Activated CD4-positive, alpha-beta T cell treated with anti-CD3 and anti-CD28 coated beads, Interleukin-10, Interleukin-2, amounts not matched to agents 100 ng/mL and 50 ng/mL, durations not matched to agents 16 hours and 8 hours (primary cell): ENCODE measurements around the gene TPM3.
"Not testable (repeated sequence)": the region's sequence is repeated elsewhere in the genome, so short reads cannot be mapped to it uniquely, and the experiment has no call there.

ENCODE experiments used
- DNase-seq: peaks from one replicate; pipeline ENCODE4 v3.0.0-alpha.2; 2020

TPM3 gene

DNA sequence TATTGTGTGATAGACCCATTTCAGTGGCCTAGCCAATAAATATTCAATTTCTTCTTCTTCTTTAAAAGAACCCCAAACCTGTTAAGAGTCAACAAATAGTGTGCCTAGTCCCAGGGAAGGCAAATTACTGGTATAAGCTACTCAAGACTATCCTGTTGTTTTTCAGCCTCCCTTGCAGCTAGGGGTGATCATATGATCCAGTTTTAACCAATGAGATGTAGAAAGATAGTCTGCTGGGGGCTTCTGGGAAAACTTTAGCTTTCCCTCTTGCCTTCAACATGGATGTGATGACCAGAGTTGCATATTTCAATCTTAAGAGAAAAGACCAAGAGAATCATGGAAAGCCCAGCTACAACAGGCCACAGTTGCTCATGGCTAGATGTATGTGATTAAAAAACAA, 32.3 kb downstream of the TPM3 start:
- DNase-seq = no peak

DNA sequence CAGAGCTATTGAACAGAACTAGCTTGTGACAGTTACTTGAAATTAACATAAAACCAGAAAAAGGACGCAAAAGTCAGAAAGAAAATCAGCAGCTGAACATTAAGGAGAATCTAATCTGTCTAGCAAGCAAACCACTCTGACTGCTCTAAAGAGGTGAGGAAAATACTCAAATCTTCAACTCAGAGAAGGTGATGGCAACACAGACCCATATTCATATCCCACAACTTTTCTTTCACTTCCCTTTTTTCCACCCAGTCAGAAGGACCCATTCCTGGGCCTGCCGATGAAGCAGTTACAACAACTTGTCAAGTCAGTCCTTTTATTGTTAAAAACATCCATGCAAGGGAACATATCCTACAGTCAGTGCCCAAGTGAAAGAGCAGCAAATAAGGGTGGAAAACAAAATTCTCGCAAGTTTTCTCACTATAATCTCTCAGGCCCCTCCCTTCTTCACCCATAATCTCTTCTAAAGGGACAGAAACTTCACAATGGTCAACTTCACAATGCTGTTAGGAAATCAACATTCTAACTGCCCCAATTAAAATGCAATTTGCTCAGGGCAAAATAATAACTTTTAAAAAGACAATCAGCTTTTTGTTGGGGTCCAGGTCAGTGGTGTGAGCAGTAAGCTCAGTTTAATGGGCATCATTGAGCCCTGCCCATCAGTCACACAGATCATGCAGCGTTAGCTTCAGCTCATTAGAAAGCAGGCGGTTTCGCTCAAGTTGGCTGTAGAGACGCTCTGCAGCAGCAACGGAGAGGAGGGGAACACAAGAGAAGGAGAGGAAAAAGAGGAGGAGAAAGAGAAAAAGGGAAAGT, 33.4 kb downstream of the TPM3 start:
- peak; percentile 21 for DNase-seq

DNA sequence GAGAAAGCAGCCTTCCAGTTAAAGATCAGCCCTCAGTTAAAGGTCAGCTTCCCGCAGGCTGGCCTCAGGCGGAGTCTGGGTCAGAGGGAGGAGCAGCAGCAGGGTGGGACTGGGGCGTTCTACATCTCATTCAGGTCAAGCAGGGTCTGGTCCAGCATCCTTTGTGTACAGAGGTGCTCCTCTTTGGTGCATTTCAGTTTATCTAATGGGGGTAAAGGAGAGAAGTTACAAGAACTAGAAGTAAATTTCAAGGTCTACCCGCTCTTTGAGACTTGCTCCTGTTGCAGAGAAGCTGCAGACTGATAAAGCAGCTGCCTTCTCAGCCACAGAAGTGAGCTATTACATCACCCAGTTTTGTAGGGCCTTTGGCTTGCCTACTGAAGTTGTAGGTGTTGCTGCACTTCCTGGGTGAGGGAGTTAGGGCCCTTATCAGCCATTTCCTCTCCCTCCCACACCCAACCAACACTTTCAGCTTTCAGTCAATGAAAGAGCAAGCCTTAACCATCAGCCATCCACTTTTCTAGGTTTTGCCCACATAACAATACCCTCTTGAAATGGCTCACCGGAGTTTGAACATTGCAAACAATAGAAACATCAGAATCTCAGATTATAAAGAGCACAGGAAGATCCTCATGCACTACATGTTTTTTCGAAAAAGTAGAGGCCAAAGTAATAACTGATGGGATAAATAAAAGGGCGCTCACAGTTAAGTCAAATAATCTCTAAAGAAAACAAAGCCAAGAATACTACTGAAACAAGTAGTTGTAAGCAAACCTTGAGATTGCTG, 34.2 kb downstream of the TPM3 start:
- peak; percentile 95 for DNase-seq

DNA sequence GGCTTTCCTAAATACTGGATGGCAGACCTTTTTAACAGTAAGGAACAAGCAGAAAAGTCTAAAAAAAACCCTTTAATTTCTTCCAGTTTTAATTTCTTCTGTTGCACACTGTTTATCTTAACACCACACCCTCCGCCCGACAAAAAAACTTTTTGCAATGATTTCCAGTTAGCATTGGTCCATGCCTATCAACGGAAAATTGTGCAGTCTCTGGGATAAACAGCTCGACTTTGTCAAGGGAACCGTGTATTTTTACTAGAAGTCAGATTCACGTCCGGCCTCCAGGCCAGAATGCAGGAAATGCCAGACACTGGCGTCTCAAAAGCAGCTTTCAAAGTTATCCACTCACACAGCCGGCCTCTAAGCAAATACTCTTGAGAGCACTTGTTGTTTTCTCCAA, 36.6 kb downstream of the TPM3 start:
- no peak for DNase-seq

DNA sequence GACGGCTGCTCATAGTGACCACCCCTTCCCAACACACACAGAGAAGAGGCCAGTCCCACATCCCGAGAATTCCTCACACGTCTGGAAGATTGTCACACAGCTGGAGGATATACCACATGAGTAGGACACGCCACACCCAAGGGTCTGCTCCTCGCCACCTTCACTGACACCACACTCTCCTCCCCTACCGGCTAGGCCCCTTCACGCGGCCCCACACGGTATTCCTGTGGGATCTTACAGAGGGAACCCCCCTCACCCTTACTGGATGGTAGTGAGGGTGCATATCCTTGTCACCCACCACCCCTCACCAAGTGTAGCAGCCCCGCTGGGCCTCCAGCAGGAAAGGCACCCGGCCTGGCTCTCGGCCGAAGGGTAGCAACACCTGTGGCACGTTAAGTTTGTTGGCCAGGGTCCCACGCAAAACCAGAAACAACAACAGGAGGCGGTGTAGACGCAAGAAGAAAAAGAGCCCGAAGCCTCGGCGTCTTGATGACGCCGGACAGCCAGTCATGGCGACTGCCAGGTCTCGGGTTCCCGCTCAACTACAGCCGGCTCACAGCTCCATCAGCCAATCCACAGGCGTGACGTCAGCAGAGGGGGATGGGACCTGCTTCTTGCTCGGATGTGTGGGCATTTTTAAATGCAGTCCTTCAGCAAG, 37.2 kb downstream of the TPM3 start, which contains the start of gene NUP210L:
Gene NUP210L (minus strand): TSS at position 540 of the 658 bp plus-strand sequence.
- no peak for DNase-seq

DNA sequence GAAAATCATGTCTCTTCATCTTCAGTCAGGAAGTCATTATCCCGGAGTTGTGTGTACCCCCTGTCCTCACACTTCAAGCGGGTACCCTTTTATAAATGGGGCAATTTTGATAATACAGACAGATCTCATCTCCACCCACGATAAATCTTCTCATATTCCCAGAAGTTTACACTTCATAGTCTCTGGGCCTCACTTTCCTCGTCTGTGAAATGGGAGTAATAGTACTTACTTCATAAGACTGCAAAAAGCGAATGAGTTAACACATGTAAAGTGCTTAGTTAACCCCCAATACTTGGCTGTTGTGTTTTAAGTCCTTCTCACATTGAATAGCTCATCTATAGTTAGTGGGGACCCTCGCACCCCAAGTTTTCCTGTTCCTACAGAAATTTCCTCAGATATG, 37.8 kb downstream of the TPM3 start:
- no peak for DNase-seq

DNA sequence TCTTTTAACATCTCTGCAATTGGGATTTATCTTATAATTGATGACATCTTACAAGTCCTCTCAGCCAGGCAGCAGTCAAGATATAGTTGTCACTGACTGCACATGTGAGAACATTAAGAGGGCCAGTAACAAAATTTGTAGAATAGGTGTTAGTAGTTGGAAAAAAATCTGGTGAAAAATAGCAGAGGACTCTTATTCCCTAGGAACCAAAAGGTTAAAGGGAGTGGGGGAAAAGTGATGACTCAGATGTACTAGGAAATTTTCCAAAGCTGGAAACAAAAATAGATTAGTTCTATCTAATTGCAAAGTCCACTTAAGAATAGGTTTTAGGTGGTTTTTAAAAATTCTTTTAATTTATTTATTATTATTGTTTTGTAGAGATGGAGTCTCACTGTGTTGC, 40.6 kb downstream of the TPM3 start:
- DNase-seq = no peak

DNA sequence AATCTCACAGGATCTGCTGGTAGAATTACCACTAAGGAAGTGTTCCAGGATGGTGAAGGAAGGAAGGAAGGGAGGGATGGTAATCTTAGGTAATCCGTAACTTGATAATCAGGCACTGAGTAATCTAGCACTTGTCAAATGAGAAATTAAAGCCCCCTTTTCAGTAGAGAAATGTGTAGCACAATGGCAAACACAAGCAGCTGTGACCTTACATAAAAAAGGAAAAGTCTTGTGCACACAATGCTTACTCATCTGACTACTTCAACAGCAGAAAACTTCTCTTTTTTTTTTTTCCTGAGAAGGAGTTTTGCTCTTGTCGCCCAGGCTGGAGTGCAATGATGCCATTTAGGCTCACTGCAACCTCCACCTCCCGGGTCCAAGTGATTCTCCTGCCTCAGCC, 43.1 kb downstream of the TPM3 start:
- peak; percentile 81 for DNase-seq

DNA sequence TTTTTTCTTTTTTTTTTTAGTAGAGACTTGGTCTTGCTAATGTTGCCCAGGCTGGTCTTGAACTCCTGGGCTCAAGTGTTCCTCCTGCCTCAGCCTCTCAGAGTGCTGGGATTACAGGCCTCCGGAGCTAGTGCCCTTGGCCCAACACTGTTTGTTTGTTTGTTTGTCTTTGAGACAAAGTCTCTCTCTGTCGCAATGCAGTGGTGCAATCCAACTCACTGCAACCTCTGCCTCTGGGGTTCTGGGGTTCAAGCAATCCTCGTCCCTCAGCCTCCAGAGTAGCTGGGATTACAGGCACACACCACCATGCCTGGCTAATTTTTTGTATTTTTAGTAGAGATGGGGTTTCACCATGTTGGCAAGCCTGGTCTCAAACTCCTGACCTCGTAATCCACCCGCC, 44.4 kb downstream of the TPM3 start:
- DNase-seq = not testable (repeated sequence)

DNA sequence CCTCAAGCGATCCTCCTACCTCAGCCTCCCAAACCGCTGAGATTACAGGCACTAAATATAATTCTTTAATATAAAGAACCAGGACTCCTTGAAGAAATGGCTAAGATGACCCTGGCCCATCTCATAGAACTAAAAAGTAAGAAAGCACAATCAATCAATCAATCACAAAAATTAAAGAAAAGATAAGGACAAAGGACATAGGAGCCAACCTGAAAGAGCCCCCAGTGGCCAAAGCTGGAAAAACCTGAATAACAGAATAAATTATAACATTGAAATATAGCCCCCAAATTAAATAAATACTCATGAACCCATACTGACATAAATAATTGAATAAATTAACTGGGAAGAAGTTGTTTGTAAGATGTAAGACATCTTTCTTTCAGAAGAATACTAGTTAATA, 45.9 kb downstream of the TPM3 start:
- DNase-seq = no peak

DNA sequence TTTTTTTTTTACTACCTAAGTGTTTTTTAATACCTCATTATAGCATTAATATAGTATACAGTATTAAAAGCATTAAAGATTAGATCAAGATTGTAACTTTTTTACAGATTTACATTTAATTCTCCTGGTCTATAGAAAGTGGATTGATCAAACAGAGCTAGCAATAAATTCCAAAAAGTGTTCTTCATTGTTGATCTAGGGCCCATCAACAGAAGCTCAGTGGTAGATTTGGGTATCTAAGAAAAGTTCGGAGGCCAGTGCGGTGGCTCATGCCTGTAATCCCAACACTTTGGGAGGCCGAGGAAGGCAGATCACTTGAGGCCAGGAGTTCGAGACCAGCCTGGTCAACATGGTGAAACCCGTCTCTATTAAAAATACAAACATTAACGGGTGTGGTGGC, 49.5 kb downstream of the TPM3 start:
- DNase-seq = no peak

DNA sequence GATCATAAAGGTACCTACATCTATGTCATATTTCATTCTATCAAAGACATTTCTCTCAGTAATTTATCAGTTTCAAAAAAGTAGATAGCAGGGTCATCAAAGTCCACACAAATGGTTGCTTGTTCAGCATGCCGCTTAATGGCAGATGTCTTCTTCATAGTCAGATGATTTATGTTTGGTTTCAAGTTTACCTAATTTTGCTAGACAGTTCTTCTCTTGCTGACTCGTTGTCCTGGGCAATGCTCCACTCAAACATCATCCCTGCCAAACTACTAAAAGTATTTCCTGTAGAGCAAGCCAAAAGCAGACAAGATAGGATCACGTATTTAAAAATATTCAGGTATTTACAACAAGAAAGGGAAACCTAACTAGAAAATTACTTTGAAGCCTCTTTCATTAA, 50.7 kb downstream of the TPM3 start:
- DNase-seq = no peak

DNA sequence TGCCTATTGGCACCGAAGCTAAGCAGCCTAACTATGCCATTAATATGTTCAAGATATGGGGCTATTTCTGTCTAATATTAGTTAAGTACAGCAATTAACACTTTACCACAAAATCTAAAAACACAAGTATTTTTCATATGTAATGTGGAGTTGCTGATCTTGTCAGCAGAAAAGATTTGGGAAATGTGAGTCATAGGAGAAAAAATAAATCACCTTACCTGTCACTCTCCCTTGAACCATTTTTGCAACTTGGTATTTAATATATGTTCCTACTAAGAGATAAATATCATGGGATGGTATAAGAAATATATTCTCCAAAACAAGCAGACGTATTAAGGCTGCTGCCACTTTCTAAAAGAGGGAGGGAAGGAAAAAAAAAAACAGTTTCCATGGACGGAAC, 54.0 kb downstream of the TPM3 start:
- DNase-seq = no peak

DNA sequence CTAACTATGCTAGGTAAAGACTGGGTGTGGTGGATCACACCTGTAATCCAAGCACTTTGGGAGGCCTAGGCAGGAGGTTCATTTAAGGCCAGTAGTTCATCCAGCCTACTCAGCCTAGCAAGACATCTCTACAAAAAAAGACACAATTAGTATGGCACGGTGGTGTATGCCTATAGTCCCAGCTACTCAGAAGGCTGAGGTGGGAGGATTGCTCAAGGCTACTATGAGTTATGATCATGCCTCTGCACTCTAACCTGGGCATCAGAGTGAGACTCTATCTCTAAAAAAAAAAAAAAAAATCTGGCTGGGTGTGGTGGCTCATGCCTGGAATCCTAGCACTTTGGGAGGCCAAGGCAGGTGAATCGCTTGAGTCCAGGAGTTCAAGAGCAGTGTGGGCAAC, 58.6 kb downstream of the TPM3 start:
- no peak for DNase-seq

DNA sequence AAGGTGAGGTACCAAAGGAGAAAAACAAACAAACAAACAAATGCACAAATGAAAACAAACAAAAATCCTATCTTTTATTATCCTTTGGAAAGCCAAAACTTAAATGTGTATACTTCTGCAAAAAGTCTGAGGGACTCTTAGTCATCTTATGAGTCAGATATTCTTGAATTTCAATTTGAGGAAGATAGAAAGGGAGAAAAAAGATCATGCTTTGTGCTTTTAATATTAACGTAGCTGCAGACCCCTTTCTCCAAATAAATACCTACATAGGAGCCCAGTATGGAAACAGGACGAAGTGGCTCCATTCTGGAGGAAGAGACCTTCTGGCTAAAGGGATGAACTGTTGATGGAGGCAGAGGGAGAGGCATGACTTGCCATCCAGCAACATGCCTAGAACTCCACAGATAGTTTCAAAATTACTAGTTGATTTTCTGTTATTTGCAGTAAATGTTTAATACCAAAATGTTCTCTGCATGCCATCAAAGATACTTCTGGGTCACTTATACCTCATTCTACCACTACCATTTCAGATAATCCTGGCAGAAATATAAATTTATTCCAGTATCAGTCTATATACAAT, 62.4 kb downstream of the TPM3 start:
- DNase-seq = peak; percentile 40

DNA sequence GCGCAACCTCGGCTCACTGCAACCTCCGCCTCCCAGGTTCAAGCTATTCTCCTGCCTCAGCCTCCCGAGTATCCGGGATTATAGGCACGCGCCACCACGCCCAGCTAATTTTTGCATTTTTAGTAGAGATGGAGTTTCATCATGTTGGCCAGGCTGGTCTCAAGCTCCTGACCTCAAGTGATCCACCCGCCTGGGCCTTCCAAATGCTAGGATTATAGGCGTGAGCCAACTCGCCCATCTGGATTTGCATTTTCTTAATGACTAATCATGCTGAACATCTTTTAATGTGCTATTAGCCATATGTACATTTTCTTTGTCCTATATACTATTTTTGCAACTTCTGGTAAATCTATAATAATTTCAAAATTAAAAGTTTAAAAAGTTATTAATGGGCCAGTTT, 68.7 kb downstream of the TPM3 start:
- not testable (repeated sequence) for DNase-seq

DNA sequence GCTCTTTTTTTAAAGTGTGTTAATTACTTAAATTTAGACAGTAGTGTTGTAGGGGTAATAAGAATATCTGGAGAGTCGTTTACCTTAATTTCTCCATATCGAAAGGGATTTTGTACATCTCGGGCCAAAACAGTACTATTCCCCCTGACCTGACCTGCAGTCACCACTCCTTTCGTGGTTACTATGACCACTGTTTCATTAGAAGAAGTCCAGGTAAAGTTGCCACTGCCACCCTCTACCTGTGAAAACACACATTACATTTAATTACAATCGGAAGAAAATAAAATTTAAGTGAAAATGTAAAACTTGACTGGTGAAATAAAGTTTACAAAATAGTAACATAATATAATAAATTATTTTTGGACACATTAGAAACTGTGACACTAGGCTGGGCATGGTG, 74.3 kb downstream of the TPM3 start:
- DNase-seq = no peak

DNA sequence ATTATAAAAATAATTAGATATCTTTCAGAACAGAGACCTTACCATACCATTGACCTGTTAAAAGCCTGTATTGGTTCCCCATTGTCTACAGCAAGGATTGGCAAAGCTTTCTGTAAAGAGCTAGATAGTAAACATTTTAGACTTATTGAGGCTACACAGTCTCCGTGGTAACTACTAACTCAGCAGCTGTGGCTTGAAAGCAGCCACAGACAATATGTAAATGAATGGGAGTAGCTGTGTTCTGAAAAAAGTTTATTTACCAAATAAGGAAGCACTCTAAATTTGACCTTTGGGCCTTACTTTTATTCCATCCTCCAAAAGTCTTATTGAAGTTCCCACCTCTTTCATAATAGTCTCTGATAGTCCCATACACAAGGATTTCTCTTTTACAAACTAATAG, 76.7 kb downstream of the TPM3 start:
- no peak for DNase-seq
